Prostate gland (tissue), 2 donors: ENCODE measurements around the gene ABCC8.

Experiments used
- POLR2A ChIP-seq: fragments of 450-650 bp; IDR thresholded peaks from one replicate; pipeline ENCODE4 v1.6.1; 2016; ENCODE audit warnings: antibody characterized with exemption, mild to moderate bottlenecking
- POLR2AphosphoS5 ChIP-seq: sonication (generic); formaldehyde crosslinking; IDR thresholded peaks from one replicate; pipeline ENCODE4 v1.6.1; 2017; ENCODE audit warnings: antibody characterized with exemption
- TF ChIP-seq, protein P1 (sequence below), 4 experiments: fragments of 200-600 bp in 2 of 4; fragments of 450-650 bp in 2 of 4; sonication (generic) in 2 of 4; IDR thresholded peaks; 1 replicate in 3 of 4; 2 replicates in 1 of 4; pipeline ENCODE4 v1.5.1; 2016 to 2019; ENCODE audit warnings: antibody characterized with exemption in 4 of 4, mild to moderate bottlenecking in 2 of 4, moderate library complexity in 2 of 4

DNA sequence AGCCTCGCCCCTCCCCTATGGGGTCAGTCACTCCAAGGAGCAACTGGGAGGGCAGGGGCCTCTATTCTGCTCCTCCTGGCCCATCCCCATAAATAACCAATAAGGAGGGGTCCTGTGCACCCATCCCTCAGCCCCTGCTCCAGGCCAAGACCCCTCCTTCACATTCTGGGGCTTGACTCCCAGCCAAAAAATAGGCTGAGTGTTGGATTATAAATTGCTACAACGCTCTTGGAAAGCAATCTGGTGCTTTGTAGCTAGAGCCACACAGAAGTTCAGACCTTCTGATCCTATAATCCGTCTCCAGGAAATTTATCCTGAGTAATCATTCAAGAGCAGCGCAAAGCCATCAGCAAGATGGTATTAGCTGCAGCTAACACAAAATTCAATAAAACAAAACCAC lies 42.5 kb downstream of the ABCC8 start:
- no peak for TF ChIP-seq POLR2A
- TF ChIP-seq, protein P1, sequence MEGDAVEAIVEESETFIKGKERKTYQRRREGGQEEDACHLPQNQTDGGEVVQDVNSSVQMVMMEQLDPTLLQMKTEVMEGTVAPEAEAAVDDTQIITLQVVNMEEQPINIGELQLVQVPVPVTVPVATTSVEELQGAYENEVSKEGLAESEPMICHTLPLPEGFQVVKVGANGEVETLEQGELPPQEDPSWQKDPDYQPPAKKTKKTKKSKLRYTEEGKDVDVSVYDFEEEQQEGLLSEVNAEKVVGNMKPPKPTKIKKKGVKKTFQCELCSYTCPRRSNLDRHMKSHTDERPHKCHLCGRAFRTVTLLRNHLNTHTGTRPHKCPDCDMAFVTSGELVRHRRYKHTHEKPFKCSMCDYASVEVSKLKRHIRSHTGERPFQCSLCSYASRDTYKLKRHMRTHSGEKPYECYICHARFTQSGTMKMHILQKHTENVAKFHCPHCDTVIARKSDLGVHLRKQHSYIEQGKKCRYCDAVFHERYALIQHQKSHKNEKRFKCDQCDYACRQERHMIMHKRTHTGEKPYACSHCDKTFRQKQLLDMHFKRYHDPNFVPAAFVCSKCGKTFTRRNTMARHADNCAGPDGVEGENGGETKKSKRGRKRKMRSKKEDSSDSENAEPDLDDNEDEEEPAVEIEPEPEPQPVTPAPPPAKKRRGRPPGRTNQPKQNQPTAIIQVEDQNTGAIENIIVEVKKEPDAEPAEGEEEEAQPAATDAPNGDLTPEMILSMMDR (IDR thresholded peaks at IDR 0.05), result no peak
- no peak for TF ChIP-seq POLR2AphosphoS5
